Liver (tissue), 3 donors: Measurements from ENCODE around the gene MAPKAP1.

Experiments used
- FOXA1 ChIP-seq: IDR thresholded peaks from 2 replicates; pipeline ENCODE4 v1.6.1; 2016; ENCODE audit warnings: antibody characterized with exemption
- HNF4G ChIP-seq: IDR thresholded peaks from 2 replicates; pipeline ENCODE4 v1.6.1; 2016; ENCODE audit warnings: antibody characterized with exemption
- JUND ChIP-seq, 2 donors: IDR thresholded peaks; 2 replicates each; pipeline ENCODE4 v1.6.1; 2016; ENCODE audit warnings: antibody characterized with exemption in 2 of 2
- RAD21 ChIP-seq, 2 donors: IDR thresholded peaks; 2 replicates each; pipeline ENCODE4 v1.6.1; 2016; ENCODE audit warnings: antibody characterized with exemption in 2 of 2, mild to moderate bottlenecking in 2 of 2
- SP1 ChIP-seq: IDR thresholded peaks from 2 replicates; pipeline ENCODE4 v1.6.1; 2018; ENCODE audit warnings: antibody characterized with exemption, mild to moderate bottlenecking
- TAF1 ChIP-seq: conservative IDR thresholded peaks from 2 replicates; pipeline ENCODE4 v1.6.1; 2016; ENCODE audit warnings: antibody characterized with exemption, mild to moderate bottlenecking
- YY1 ChIP-seq: IDR thresholded peaks from 2 replicates; pipeline ENCODE4 v1.6.1; 2016; ENCODE audit warnings: antibody characterized with exemption, mild to moderate bottlenecking
- TF ChIP-seq, protein P1 (sequence below): fragments of 150-350 bp; IDR thresholded peaks from 2 replicates; pipeline ENCODE4 v1.5.1; 2017; ENCODE audit warnings: improper control_type of control experiment, low read depth, low read length; ENCODE audit not compliant: missing input control
- TF ChIP-seq, protein P2 (sequence below): IDR thresholded peaks from 2 replicates; pipeline ENCODE4 v1.6.1; 2016; ENCODE audit warnings: antibody characterized with exemption, mild to moderate bottlenecking
- TF ChIP-seq, protein P3 (sequence below): IDR thresholded peaks from 2 replicates; pipeline ENCODE4 v1.6.1; 2016; ENCODE audit warnings: antibody characterized with exemption
- TF ChIP-seq, protein P4 (sequence below): IDR thresholded peaks from 2 replicates; pipeline ENCODE4 v1.6.1; 2016; ENCODE audit warnings: antibody characterized with exemption
- donor health status: healthy.
- donor health status: healthy.

DNA sequence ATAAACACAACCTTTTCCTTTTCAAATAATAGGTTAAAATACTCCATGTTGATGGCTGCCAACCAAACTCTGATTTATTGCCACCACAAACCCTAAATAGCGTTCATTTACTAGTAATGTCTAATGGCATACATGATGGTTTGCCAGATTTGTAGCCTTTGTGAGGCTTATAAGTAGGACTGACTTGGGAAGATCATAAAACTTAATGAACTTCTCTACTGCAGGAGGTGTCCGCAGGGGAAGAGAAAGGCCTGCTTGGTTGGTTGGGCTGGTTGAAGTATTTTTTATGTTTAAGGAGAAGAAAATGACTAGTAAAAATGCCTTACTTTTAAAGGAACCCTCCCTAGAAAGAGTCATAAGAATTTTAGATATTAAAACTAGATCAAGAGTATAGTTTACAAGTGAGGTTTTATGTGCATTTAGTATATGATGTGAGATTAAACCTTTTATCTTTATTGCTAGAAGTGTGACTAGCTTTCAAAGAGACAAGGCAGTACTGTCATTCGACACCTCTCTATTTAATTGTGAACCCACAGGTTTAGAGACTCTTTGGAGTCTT, 45.1 kb upstream of the MAPKAP1 start:
- TF ChIP-seq, protein P1, sequence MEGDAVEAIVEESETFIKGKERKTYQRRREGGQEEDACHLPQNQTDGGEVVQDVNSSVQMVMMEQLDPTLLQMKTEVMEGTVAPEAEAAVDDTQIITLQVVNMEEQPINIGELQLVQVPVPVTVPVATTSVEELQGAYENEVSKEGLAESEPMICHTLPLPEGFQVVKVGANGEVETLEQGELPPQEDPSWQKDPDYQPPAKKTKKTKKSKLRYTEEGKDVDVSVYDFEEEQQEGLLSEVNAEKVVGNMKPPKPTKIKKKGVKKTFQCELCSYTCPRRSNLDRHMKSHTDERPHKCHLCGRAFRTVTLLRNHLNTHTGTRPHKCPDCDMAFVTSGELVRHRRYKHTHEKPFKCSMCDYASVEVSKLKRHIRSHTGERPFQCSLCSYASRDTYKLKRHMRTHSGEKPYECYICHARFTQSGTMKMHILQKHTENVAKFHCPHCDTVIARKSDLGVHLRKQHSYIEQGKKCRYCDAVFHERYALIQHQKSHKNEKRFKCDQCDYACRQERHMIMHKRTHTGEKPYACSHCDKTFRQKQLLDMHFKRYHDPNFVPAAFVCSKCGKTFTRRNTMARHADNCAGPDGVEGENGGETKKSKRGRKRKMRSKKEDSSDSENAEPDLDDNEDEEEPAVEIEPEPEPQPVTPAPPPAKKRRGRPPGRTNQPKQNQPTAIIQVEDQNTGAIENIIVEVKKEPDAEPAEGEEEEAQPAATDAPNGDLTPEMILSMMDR: no peak
- TF ChIP-seq, protein P2, sequence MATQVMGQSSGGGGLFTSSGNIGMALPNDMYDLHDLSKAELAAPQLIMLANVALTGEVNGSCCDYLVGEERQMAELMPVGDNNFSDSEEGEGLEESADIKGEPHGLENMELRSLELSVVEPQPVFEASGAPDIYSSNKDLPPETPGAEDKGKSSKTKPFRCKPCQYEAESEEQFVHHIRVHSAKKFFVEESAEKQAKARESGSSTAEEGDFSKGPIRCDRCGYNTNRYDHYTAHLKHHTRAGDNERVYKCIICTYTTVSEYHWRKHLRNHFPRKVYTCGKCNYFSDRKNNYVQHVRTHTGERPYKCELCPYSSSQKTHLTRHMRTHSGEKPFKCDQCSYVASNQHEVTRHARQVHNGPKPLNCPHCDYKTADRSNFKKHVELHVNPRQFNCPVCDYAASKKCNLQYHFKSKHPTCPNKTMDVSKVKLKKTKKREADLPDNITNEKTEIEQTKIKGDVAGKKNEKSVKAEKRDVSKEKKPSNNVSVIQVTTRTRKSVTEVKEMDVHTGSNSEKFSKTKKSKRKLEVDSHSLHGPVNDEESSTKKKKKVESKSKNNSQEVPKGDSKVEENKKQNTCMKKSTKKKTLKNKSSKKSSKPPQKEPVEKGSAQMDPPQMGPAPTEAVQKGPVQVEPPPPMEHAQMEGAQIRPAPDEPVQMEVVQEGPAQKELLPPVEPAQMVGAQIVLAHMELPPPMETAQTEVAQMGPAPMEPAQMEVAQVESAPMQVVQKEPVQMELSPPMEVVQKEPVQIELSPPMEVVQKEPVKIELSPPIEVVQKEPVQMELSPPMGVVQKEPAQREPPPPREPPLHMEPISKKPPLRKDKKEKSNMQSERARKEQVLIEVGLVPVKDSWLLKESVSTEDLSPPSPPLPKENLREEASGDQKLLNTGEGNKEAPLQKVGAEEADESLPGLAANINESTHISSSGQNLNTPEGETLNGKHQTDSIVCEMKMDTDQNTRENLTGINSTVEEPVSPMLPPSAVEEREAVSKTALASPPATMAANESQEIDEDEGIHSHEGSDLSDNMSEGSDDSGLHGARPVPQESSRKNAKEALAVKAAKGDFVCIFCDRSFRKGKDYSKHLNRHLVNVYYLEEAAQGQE: no peak
- TF ChIP-seq SP1 (no peak), JUND (IDR thresholded peaks at IDR 0.05) (no peak), RAD21 (IDR thresholded peaks at IDR 0.05) (no peak), YY1 (no peak), HNF4G (no peak), FOXA1 (no peak), TAF1 (no peak)
- TF ChIP-seq, protein P3, sequence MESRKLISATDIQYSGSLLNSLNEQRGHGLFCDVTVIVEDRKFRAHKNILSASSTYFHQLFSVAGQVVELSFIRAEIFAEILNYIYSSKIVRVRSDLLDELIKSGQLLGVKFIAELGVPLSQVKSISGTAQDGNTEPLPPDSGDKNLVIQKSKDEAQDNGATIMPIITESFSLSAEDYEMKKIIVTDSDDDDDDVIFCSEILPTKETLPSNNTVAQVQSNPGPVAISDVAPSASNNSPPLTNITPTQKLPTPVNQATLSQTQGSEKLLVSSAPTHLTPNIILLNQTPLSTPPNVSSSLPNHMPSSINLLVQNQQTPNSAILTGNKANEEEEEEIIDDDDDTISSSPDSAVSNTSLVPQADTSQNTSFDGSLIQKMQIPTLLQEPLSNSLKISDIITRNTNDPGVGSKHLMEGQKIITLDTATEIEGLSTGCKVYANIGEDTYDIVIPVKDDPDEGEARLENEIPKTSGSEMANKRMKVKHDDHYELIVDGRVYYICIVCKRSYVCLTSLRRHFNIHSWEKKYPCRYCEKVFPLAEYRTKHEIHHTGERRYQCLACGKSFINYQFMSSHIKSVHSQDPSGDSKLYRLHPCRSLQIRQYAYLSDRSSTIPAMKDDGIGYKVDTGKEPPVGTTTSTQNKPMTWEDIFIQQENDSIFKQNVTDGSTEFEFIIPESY: no peak
- TF ChIP-seq, protein P4, sequence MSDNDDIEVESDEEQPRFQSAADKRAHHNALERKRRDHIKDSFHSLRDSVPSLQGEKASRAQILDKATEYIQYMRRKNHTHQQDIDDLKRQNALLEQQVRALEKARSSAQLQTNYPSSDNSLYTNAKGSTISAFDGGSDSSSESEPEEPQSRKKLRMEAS: no peak
